Measurements from ENCODE around the gene OR5C1. TPM values are rescaled to one million over a fixed set of nuclear protein-coding genes. Genes with fewer than 3 reads are reported as not detected.
"Not testable (repeated sequence)": the region's sequence is repeated elsewhere in the genome, so short reads cannot be mapped to it uniquely, and the experiment has no call there.

Gene OR5C1
- polyA plus RNA-seq, 3 donors: not detected

GRCh38 chr9:122810306-122810946 is 21.7 kb downstream of the OR5C1 start:
- peak; percentile 80 for DNase-seq

DNA sequence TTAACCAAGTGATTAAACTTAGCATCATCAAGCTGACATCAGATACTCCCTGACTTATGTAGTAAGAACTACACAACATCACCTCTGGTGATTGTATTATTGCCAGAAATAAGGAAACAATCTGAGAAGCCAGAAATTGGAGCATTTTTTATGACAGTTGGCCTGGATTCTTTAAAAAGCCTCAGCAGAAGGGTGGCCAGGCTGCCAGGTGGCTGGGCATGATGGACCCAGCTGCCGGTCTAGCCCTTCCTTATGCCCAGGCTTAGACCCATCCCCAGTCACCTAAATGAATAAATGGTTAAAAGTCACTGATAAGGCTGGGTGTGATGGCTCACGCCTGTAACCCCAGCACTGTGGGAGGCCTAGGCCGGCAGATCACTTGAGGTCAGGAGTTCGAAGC is 24.0 kb downstream of the OR5C1 start:
- DNase-seq: no peak

- no peak for DNase-seq
Measured at GRCh38 chr9:122814545-122814944, 25.8 kb downstream of the OR5C1 start.

DNA sequence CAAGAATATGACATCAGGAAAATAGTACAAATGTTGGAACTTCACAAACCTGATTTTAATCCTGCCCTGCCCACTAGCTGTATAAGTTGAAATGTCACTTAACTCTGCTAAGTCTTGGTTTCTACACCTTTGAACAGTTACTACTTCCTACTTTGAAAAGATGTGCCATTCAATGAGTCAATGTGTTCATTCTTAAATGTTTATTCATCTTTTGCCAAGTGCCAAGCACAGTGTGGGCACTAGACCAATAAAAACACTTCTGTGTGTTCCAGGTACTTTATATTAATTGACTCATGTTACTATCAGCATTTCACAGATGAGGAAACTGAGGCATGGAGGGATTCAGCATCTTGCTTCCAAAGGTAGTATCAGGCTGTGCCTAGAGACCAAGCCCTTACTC is 26.8 kb downstream of the OR5C1 start:
- no peak for DNase-seq

DNA sequence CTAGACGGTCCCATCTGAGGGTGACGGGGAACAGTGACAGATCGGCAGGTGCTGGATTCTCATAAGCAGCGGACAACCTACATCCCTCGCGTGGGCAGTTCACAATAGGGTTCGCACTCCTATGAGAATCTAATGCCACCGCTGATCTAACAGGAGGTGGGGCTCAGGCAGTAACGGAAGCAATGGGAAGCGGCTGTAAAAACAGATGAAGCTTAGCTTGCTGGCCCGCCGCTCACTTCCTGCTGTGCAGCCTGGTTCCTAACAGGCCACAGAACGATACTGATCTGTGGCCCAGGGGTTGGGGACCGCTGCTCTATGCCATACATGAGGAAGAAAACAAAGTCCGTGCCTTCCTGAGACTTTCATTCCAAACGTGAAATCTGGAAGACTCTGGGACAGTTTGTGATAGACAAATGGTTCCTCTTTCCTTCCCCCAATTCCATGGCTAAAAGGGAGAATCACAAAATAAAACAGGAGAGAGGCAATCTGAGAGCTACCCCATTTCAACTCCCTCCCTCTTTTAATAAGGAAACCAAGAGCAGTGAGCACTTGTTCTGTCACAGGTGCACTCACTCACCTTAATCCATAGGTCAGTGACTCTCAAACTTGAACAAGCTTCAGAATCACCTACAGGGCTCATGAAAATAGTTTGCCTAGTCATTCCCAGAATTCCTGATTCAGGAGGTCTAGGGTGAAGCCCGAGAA is 27.6 kb downstream of the OR5C1 start:
- no peak for DNase-seq

GRCh38 chr9:122819326-122819725 is 30.6 kb downstream of the OR5C1 start:
- DNase-seq: no peak

DNA sequence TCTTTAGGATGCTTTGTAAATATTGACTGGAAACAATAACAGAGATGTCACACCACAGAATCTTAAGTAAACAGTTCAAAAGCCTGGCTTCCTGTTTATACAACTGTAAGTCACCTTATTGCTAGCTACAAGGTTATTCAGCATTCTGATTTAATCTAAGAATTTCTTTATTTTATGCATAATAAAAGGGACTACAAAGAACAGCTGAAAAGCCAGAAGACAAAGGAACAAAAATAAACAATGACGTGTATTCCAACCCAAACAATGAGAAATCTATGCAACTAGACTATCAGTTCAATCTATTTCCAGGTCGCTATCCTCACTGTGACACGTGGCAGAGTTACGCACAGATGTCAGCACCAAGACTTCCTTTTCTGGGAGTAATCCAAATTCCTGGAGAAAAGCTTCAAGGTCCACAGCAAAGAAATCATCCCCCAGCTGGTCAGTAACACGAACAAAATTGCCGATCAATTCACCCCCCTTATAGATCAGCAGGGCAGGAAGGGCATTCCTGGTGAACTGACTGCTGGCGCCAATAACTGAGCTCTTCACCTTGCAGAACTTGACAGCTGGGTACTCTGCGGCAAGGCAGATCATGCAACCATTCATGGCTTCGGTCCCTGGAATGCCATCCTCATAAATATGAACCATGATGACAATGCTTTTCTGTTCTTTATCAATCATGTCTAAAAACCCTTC is 31.2 kb downstream of the OR5C1 start:
- no peak for DNase-seq

GRCh38 chr9:122820490-122820845 is 31.7 kb downstream of the OR5C1 start:
- DNase-seq: no peak

DNA sequence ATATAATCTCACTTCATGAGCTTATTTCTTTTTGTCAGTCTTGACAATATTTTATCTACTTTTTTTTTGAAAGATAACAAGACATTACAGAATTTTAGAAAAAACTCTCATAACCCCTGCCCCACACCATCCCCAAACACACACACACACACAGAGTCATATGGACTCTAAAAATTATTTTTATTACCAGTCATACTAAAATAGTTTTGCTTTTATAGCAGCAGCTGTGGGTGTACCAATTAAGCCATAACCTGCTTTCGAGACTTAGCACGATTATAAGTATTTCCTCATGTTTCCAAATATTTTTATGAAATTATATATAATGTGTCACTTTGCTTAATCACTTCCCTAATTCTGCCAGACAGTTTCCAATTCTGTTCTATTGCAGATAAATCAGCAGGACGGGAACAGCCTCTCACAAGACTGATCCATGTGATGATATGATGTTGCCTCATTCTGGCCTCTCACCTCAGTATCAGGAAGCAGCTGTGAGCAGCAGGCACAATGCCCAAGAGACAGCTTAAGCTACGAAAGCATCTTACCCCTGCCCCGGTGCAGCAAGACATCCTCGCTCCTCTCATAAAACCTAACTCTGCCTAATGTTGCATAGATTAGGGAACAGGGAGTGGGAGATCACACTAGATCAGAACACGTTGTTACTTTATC is 32.7 kb downstream of the OR5C1 start:
- DNase-seq: no peak

- no peak for DNase-seq
Measured at GRCh38 chr9:122822056-122822455, 33.3 kb downstream of the OR5C1 start.

DNA sequence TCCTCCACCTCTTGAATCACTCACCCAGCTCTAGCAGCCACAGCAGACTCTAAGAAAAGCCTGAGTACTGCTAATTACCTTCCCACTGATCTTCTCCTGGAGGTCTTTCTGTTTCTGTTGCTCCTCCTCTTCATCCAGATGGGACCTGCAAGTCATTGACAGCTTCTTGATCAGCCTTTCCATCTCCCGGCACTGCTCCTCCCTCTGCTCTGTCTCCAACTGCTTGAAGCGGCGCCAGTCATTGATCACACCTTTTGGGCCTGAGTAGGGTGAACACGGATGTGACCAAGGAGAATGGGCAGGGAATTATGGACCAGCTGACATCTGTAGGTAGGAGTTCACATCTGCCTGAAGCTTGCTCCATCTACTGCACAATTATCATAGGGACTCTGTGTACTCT is 34.2 kb downstream of the OR5C1 start:
- DNase-seq: no peak

GRCh38 chr9:122827761-122828093 is 39.0 kb downstream of the OR5C1 start:
- peak; percentile 23 for DNase-seq

GRCh38 chr9:122828965-122829284 is 40.2 kb downstream of the OR5C1 start:
- DNase-seq: not testable (repeated sequence)

DNA sequence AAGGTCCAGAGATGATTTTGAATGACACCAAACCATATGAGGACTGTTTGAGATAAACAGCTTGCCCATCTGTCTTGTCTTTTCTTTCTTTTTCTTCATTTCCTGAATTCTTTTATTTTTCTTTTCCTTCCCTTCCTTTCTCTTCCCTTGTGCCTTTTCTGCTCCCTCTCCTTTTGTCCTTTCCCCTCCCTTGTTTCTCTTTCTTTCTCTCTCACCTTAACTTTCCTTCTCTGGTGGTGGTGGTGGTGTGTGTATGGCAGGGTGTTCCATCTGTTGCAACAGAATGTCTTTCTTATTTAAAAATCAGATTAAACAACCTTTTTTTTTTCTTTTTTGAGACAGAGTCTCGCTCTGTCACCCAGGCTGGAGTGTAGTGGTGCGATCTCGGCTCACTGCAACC is 43.5 kb downstream of the OR5C1 start:
- no peak for DNase-seq

DNA sequence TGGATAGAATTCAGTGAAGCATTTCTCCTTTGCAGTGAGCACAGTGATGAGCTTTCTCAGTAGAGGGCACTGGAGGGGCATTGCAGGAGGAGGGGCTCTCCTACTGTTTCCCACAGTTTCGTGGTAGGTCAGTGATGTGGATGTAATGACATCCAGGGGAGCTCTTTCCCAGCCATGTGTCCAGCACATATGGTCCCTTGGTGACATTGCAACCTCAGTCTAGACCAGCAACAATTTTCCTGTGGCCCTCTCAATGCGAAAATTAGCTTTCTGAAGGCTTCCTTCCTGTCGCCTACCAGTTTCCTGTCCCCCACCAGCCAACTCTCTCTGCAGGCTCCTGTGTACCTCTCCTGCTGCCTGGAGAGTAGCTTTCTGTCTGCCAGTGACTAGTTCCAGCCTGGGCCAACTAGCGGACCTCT is 46.6 kb downstream of the OR5C1 start:
- DNase-seq: no peak

GRCh38 chr9:122837266-122837850 is 48.6 kb downstream of the OR5C1 start:
- no peak for DNase-seq

DNA sequence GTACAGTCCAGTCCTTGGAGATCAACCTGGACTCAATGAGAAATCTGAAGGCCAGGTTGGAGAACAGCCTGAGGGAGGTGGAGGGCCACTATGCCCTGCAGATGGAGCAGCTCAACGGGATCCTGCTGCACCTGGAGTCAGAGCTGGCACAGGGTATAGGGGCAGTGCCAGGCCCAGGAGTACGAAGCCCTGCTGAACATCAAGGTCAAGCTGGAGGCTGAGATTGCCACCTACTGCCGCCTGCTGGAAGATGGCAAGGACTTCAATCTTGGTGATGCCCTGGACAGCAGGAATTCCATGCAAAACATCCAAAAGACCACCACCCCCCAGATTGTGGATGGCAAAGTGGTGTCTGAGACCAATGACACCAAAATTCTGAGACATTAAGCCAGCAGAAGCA is 49.7 kb downstream of the OR5C1 start:
- DNase-seq: not testable (repeated sequence)

Other genes starting within 250 kb of the OR5C1 start
- gene OR1N2, start 235.8 kb upstream of the OR5C1 start, polyA plus RNA-seq (ENCODE audit: insufficient read length in 3 of 3): not detected
- under 1 TPM; 0.14 to 0.26 (median 0.25) TPM for gene OR1L8, start 205.5 kb upstream of the OR5C1 start, polyA plus RNA-seq (ENCODE audit: insufficient read length in 3 of 3)
- not detected for gene OR1Q1, start 174.2 kb upstream of the OR5C1 start, polyA plus RNA-seq (ENCODE audit: insufficient read length in 3 of 3)
- gene OR1B1, start 131.3 kb upstream of the OR5C1 start, polyA plus RNA-seq (ENCODE audit: insufficient read length in 3 of 3): not detected
- gene OR1L1, start 127.2 kb upstream of the OR5C1 start, polyA plus RNA-seq (ENCODE audit: insufficient read length in 3 of 3): not detected
- not detected for gene OR1L3, start 113.8 kb upstream of the OR5C1 start, polyA plus RNA-seq (ENCODE audit: insufficient read length in 3 of 3)
- gene OR1L4, start 64.9 kb upstream of the OR5C1 start, polyA plus RNA-seq (ENCODE audit: insufficient read length in 3 of 3): not detected
- gene OR1L6, start 46.6 kb upstream of the OR5C1 start, polyA plus RNA-seq (ENCODE audit: insufficient read length in 3 of 3): not detected
- gene OR1K1, start 11.2 kb downstream of the OR5C1 start, polyA plus RNA-seq (ENCODE audit: insufficient read length in 3 of 3): not detected
- gene PDCL, start 39.7 kb downstream of the OR5C1 start, polyA plus RNA-seq (ENCODE audit: insufficient read length in 3 of 3): 10 to 100 TPM; 32.7 to 32.9 (median 32.9) TPM
- 10 to 100 TPM; 42.6 to 56.6 (median 46.9) TPM for gene RC3H2, start 116.4 kb downstream of the OR5C1 start, polyA plus RNA-seq (ENCODE audit: insufficient read length in 3 of 3)
- gene ZBTB6, start 124.4 kb downstream of the OR5C1 start, polyA plus RNA-seq (ENCODE audit: insufficient read length in 3 of 3): 10 to 100 TPM; 12.2 to 13.6 (median 13.6) TPM
- 10 to 100 TPM; 18.6 to 20.3 (median 20.0) TPM for gene ZBTB26, start 142.6 kb downstream of the OR5C1 start, polyA plus RNA-seq (ENCODE audit: insufficient read length in 3 of 3)
- gene RABGAP1, start 152.1 kb downstream of the OR5C1 start, polyA plus RNA-seq (ENCODE audit: insufficient read length in 3 of 3): 10 to 100 TPM; 55.3 to 74.8 (median 67.2) TPM
- gene GPR21, start 244.7 kb downstream of the OR5C1 start, polyA plus RNA-seq (ENCODE audit: insufficient read length in 3 of 3): under 1 TPM; 0.25 to 0.73 (median 0.47) TPM

Data from renal pelvis (tissue), 4 donors.